ENCODE data around the gene IL36RN. TPM values are rescaled to one million over a fixed set of nuclear protein-coding genes. Genes with fewer than 3 reads are reported as not detected.

IL36RN gene
- total RNA-seq, 1 experiment from 2014 or later, result not detected

DNA sequence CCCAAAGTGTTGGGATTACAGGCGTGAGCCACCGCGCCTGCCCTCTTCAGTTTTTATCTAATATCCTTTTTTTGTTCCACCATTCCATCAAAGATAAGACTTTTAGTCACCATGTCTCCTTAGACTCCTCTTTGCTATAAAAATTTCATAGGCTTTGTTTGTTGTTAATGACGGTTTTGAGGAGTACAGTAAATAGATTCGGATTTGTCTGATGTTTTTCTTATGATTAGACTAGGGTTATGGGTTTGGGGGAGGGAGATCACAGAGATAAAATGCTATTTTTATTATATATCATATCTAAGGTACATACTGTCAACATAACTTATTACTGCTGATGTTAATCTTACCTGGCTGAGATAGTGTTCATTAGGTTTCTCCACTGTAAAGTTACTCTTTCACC lies 12.5 kb upstream of the IL36RN start:
- no peak overlapping the region for H3K27ac ChIP-seq (ENCODE audit: low read depth, low read length, poor library complexity, severe bottlenecking)
- no peaks in the 10 kb centered on the region for H3K4me1 ChIP-seq (ENCODE audit: insufficient read depth, low read length, poor library complexity, severe bottlenecking)
- H3K4me3 ChIP-seq (ENCODE audit: low read depth, low read length, poor library complexity, severe bottlenecking), result no peak overlapping the region
- H3K36me3 ChIP-seq (ENCODE audit: insufficient read depth, low read length, poor library complexity, severe bottlenecking), result no peaks in the 10 kb centered on the region
- CTCF ChIA-PET, result no interaction called here
- TF ChIP-seq EZH2 (IDR thresholded peaks at IDR 0.05; ENCODE audit: borderline replicate concordance, low read depth, low read length, poor library complexity, severe bottlenecking), result no peak
- TF ChIP-seq CTCF (conservative IDR thresholded peaks at IDR 0.05; ENCODE audit: low read depth, low read length), result no peak
- POLR2A ChIA-PET (ENCODE audit: low non-redundant PET), result no interaction called here
- no peaks in the 10 kb centered on the region for H3K9me3 ChIP-seq (ENCODE audit: low read depth, low read length, poor library complexity, severe bottlenecking)
- H3K27me3 ChIP-seq (replicated peaks; ENCODE audit: insufficient read depth, low read depth, low read length, poor library complexity), result peaks cover 10% of the 10 kb centered on the region
- BruUV-seq (replicated peaks), result no TSS peak
- DNase-seq (ENCODE audit: low spot score), result no peak
- intact Hi-C loops (cut with micrococcal nuclease; ENCODE audit: unreplicated experiment), result no loop called here

GRCh38 chr2:113050921-113051895 lies 7.8 kb upstream of the IL36RN start:
- Histone ChIP-seq H3K27me3 (replicated peaks; ENCODE audit: insufficient read depth, low read depth, low read length, poor library complexity) (peaks cover 9% of the 10 kb centered on the region), H3K9me3 (ENCODE audit: low read depth, low read length, poor library complexity, severe bottlenecking) (no peaks in the 10 kb centered on the region), H3K4me1 (ENCODE audit: insufficient read depth, low read length, poor library complexity, severe bottlenecking) (no peaks in the 10 kb centered on the region), H3K4me3 (ENCODE audit: low read depth, low read length, poor library complexity, severe bottlenecking) (no peak overlapping the region), H3K36me3 (ENCODE audit: insufficient read depth, low read length, poor library complexity, severe bottlenecking) (no peaks in the 10 kb centered on the region), H3K27ac (ENCODE audit: low read depth, low read length, poor library complexity, severe bottlenecking) (no peak overlapping the region)
- intact Hi-C loops (cut with micrococcal nuclease; ENCODE audit: unreplicated experiment), result no loop called here
- ChIA-PET POLR2A (ENCODE audit: low non-redundant PET) (no interaction called here), CTCF (no interaction called here)
- BruUV-seq (replicated peaks), result no TSS peak
- no peak for TF ChIP-seq CTCF (conservative IDR thresholded peaks at IDR 0.05; ENCODE audit: low read depth, low read length)
- no peak for TF ChIP-seq EZH2 (IDR thresholded peaks at IDR 0.05; ENCODE audit: borderline replicate concordance, low read depth, low read length, poor library complexity, severe bottlenecking)
- no peak for DNase-seq (ENCODE audit: low spot score)

GRCh38 chr2:113052396-113052917 lies 6.5 kb upstream of the IL36RN start, which contains the start of gene IL36B:
IL36B (minus strand) TSS chr2:113052867.
- no TSS peak for BruUV-seq (replicated peaks)
- DNase-seq (ENCODE audit: low spot score), result no peak
- Histone ChIP-seq H3K4me3 (ENCODE audit: low read depth, low read length, poor library complexity, severe bottlenecking) (no peak within 1 kb of the TSS), H3K9me3 (ENCODE audit: low read depth, low read length, poor library complexity, severe bottlenecking) (no peaks in the 10 kb centered on the region), H3K4me1 (ENCODE audit: insufficient read depth, low read length, poor library complexity, severe bottlenecking) (no peaks in the 10 kb centered on the region), H3K27me3 (replicated peaks; ENCODE audit: insufficient read depth, low read depth, low read length, poor library complexity) (no peaks in the 10 kb centered on the region), H3K36me3 (ENCODE audit: insufficient read depth, low read length, poor library complexity, severe bottlenecking) (no peaks in the 10 kb centered on the region), H3K27ac (ENCODE audit: low read depth, low read length, poor library complexity, severe bottlenecking) (no peak within 1 kb of the TSS)
- CTCF ChIA-PET, result no interaction called here
- intact Hi-C loops (cut with micrococcal nuclease; ENCODE audit: unreplicated experiment), result no loop called here
- TF ChIP-seq CTCF (conservative IDR thresholded peaks at IDR 0.05; ENCODE audit: low read depth, low read length), result no peak
- TF ChIP-seq EZH2 (IDR thresholded peaks at IDR 0.05; ENCODE audit: borderline replicate concordance, low read depth, low read length, poor library complexity, severe bottlenecking), result no peak
- POLR2A ChIA-PET (ENCODE audit: low non-redundant PET), result no interaction called here

All from A673 (cell line).